GM20000 (cell line): ENCODE measurements around the gene GDF7.

Experiments
- DNase-seq: peaks from one replicate; pipeline ENCODE4 v3.0.0; 2012; ENCODE audit warnings: low spot score
- CTCF ChIP-seq: IDR thresholded peaks from 2 replicates; pipeline ENCODE4 v1.5.1; 2012; ENCODE audit warnings: mild to moderate bottlenecking, control low read depth; ENCODE audit errors: extremely low read depth, missing control alignments

The GDF7 gene

DNA sequence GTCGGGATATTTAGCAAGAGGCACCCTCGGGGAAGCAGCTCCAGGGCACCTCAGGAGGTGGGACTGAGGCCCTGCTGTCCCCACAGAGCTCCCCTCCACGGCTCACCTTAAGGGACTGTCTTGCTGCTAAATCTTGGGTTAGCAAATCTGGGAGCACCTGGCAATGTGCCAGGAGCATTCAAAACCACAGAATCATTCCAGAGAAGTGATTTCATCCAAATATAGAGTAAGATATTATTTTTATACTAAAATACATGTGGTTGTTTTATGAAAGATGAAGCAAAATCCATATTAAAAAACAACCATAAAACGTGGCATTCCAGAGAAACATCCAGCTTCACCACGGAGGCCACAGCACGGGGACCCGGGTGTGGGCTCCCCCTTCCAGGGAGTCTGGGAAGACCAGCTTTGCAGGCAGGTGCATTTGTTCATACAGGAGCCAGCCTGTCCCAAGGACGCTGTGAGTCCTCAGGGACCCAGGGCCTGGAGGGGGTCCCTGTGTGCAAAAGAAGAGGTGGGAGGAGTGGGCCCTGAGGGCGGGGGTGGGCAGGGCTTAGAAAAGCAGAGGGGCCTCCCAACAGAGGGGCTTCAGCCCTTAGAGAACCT is 32.3 kb upstream of the GDF7 start:
- TF ChIP-seq CTCF, result no peak
- no peak for DNase-seq

DNA sequence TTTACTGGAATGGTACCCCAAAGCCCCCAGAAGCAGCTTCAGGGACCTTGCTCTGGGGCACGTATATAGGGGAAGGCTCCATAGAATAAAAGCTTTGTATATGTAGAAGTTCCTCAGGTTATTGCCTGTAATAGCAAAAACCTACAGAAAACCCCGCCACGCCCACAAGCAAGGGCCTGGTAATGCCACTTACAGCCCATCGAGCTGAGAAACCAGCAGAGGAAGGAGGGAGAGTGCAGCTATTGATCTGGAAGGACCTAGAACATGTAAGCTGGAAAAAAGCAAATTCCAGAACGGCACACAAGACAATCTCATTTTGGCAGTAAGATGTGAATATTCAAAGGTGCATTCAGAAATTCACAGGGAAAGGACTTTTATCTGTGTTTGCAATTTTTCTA is 31.8 kb upstream of the GDF7 start:
- no peak for TF ChIP-seq CTCF
- no peak for DNase-seq

DNA sequence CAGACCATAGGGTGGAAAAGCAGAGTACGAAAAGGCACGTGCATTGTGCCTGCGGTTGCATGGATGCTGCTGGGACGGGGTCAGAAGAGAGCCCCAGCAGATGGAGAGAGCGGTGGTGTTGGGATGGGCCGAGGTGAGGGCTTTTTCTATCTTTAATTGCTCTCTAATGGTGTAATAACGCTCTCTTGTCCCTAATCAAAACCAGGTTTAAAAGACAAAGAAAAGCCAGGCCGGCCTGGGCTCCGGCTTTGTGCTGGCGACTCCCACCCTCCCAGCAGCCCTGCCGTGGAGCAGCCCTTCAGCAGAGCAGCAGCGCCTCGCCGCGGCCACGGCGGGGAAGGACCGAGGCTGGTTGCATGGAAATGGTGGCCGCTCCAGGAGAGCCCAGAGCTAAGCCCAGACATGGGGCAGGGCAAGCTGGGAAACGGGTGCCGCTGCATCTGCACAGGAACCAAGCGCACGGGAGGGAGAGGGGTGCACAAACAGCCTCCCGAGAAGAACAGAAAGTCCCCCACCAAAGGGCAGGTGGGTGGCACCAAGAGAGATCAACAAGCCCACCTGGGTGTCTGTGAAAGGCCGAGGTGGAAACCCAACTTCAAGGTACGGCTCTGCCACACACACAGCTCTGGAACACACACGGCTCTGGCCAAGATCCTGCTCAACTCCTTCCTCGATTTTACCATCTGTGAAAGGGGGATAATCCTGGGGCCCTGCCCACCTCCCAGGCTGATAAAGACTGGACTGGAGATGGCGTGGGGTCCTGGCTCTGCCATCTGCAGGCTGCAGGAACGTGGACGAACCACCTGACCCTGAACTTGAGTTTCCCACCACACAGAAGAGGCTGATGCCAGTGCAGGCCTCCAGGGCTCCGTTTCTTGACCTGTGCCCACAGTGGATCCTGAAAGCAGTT is 31.0 kb upstream of the GDF7 start:
- peak; percentile 92 for TF ChIP-seq CTCF
- peak; percentile 83 for DNase-seq

GRCh38 chr2:20637147-20637546 is 29.8 kb upstream of the GDF7 start:
- TF ChIP-seq CTCF, result no peak

GRCh38 chr2:20638014-20638413 is 28.9 kb upstream of the GDF7 start:
- DNase-seq, result no peak
- no peak for TF ChIP-seq CTCF

More at GRCh38 chr2:20637147-20637546, 29.8 kb upstream of the GDF7 start:
- DNase-seq, result no peak

DNA sequence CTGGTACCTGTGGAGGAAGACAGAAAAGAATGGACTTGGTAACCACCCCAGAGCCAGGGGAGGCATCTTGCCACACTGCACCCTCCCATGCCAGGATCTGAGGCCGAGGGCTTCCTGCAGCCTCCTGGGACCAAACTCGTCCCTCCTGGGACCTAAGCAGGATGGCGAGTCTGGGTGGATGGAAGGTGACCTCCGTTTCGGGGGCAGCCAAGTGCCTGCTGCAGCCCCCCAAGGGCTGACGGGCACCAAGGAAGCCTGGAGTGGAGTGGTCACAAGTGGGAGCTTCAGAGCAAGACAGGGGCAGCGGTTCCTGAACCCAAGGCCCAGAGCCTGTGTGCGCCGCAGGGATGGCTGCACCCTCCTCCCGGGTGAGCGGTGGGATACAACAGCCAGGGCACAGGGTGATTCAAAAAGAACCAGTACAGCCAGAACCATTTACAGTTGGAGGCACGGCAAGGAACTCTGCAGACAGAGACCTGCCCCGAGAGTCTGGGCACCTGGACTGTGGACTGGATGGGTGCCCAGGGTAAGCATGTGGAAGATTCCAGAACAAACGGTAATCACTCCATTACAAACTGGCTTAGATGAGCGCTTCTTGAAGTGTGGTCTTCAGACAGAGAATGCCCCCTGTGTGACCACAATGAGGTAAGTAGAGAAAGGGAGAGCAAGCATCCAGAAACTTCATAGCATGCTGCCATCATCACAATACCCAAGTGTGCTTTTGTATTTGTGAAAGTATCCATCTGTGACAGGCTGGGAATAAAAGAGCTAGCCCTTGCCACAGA is 28.1 kb upstream of the GDF7 start:
- no peak for DNase-seq
- no peak for TF ChIP-seq CTCF
